HG03457 (cell line): Measurements from ENCODE around the gene TPBGL.

ENCODE experiments used
- ATAC-seq: cut with Tn5 transposase; IDR thresholded peaks from one replicate; pipeline ENCODE4 v1.9.1; 2021; ENCODE audit warnings: moderate number of reproducible peaks; ENCODE audit not compliant: unreplicated experiment

The TPBGL gene, protein sequence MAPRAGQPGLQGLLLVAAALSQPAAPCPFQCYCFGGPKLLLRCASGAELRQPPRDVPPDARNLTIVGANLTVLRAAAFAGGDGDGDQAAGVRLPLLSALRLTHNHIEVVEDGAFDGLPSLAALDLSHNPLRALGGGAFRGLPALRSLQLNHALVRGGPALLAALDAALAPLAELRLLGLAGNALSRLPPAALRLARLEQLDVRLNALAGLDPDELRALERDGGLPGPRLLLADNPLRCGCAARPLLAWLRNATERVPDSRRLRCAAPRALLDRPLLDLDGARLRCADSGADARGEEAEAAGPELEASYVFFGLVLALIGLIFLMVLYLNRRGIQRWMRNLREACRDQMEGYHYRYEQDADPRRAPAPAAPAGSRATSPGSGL

DNA sequence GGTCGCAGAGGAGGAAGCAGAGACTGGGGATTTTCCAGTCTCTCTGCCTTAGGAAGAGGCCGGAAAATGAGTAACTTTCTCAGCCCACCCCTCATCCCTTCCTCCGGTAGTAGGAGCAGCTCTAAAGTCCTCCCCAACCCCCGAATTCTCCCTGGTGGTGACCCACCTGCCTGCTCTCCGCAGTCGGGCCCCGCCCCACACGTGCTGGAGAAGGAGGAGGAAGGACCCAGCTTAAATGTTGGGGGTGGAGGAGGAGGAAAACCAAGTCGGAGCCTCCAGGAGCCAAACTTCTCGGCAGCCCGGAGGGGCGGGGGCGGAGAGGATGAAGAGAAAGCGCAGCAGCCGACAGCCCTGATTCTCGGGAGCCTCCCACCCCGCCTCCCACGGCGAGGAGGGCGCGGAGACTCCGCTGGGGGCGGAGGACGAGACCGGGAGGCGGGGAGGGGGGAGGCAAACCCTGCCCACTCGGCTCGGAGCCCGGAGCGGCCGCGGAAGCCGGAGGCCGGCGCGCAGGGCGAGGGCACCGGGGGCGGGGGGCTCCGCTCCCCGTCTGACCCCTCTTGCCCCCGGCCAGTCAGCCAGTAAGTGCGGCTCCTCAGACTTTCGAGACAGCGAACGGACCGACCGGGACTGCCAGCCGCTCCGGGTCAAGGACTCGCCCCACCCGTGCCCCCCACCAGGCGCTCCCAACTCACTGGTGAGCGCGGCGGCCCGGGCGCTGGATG is at the start of gene TPBGL:
TSS of gene TPBGL (plus strand) at position 464 of the 725 bp plus-strand sequence. CDS start 276 bp downstream, outside the sequence.
- ATAC-seq = no peak

GRCh38 chr11:75191330-75191717 is 49.2 kb upstream of the TPBGL start:
- no peak for ATAC-seq

DNA sequence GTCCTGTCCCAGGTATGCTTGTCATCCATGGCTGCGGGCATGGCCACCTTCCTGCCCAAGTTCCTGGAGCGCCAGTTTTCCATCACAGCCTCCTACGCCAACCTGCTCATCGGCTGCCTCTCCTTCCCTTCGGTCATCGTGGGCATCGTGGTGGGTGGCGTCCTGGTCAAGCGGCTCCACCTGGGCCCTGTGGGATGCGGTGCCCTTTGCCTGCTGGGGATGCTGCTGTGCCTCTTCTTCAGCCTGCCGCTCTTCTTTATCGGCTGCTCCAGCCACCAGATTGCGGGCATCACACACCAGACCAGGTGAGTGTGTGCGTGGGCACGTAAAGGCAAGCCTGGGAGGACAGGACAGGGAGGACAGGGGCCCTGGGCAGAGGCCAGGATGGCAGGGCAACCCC is 47.3 kb upstream of the TPBGL start:
- no peak for ATAC-seq

GRCh38 chr11:75193711-75194110 is 46.9 kb upstream of the TPBGL start:
- no peak for ATAC-seq

- ATAC-seq = no peak
These were observed 46.4 kb upstream of the TPBGL start for GRCh38 chr11:75194147-75194546.

- ATAC-seq = no peak
These were observed 45.2 kb upstream of the TPBGL start for GRCh38 chr11:75195167-75195962.

GRCh38 chr11:75196426-75196825 is 44.1 kb upstream of the TPBGL start:
- ATAC-seq = no peak

- ATAC-seq = no peak
These were observed 42.9 kb upstream of the TPBGL start for GRCh38 chr11:75197512-75198277.

GRCh38 chr11:75198278-75198973 is 42.1 kb upstream of the TPBGL start:
- no peak for ATAC-seq

DNA sequence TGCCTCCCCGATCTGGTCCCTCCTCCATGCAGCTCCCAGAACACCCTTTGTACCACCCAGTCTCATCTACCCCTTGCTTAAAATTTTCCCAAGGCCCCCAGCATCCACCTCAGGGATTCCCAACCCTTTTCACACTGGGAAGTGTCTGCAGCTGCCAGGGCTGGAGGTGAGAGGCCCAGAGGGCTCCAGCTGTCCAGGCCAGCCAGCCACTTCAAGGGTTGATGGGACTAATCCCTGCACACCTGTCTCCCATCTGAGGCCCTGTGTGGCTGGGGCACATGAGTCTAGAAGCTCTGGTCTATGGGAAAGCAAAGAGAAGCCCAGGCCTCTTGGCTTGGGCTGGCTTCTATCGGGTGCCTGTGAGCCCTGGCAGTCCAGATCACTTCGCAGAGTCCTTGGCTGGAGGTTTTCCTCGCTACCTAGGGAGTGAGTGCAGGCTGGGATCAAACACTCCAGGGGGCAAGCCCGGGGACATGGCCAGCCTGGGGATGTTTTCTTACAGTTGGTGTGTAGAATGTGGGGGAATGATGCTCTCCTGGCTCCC is 41.1 kb upstream of the TPBGL start:
- ATAC-seq = no peak

GRCh38 chr11:75200051-75200450 is 40.5 kb upstream of the TPBGL start:
- no peak for ATAC-seq

DNA sequence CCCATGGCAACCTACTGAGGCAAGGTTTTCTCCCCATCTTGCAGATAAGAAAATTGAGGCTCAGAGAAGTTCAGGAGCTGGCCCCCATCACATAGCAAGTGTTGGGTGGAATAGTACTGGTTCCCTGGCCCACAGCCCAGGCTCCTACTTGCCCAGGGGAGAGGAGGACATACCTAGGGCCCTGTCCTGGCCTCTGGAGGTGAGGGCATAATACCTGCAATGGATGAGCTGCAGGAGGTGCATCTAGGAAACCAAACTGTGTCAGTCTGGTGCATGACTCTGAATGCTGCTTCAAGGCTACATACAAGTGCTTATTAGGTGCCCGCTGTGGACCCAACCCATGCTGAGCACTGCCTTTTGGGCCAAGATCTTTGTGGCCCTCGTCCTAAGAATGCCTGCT is 40.0 kb upstream of the TPBGL start:
- ATAC-seq = no peak

GRCh38 chr11:75201771-75202170 is 38.8 kb upstream of the TPBGL start:
- ATAC-seq = no peak

DNA sequence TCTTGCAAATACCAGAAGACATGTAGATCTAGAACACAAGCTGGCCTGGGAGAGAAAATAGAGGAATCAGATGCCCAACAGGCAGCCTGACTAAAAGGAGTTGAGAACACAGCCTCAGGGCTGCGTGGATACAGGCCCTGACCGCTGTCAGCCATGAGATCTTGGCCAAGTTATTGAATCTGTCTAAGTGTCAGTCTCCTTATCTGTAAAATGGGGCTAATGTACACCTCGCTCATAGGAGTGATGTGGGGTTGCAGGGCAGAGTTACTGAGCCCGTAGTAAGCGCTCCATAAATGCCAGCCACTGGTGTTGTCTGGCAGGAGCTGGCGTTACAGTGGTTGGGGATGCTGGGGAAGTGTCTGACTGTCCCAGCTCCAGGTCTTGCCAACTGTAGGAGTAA is 38.4 kb upstream of the TPBGL start:
- ATAC-seq = no peak

DNA sequence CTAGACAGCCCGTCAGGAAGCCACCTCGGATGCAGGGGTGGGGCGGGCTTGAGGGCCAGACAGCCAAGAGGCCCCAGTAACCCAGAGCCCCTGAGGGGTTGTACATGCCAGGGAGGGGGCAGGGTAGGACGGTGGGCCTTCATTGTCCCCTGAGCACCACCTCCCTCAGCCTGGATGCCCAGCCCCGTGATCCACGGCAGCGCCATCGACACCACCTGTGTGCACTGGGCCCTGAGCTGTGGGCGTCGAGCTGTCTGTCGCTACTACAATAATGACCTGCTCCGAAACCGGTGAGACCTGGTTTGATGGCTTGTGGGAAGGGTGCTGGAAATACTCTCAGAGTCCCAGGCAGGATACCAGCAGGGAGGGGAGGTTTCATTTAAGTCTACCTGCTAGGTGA is 37.4 kb upstream of the TPBGL start:
- no peak for ATAC-seq

GRCh38 chr11:75203641-75204011 is 36.9 kb upstream of the TPBGL start:
- ATAC-seq = no peak

GRCh38 chr11:75204012-75204674 is 36.4 kb upstream of the TPBGL start:
- ATAC-seq = no peak

- no peak for ATAC-seq
These were observed 35.6 kb upstream of the TPBGL start for GRCh38 chr11:75204685-75205563.
